Measurements from ENCODE around the gene FETUB.

GRCh38 chr3:186693843-186694242, 53.6 kb downstream of the FETUB start:
- TF ChIP-seq REST (IDR thresholded peaks at IDR 0.05; ENCODE audit: insufficient replicate concordance, low read depth) (no peak), CTCF (IDR thresholded peaks at IDR 0.05; ENCODE audit: insufficient read depth, low read length) (no peak), POLR2AphosphoS5 (IDR thresholded peaks at IDR 0.05; ENCODE audit: low read depth) (no peak), GABPA (IDR thresholded peaks at IDR 0.05; ENCODE audit: low read depth) (no peak), SPI1 (IDR thresholded peaks at IDR 0.05; ENCODE audit: borderline replicate concordance, low read depth) (no peak)
